Tibial nerve (tissue), 3 donors: ENCODE data around the gene KRT84.

Experiments used
- POLR2A ChIP-seq, 2 donors: fragments of 450-650 bp; IDR thresholded peaks; one replicate each; pipeline ENCODE4 v1.6.1; 2017; ENCODE audit warnings: antibody characterized with exemption in 2 of 2, mild to moderate bottlenecking in 2 of 2, moderate library complexity in 2 of 2
- TF ChIP-seq, protein P1 (sequence below), 5 experiments: fragments of 200-600 bp in 3 of 5; fragments of 450-650 bp in 2 of 5; sonication (generic) in 3 of 5; IDR thresholded peaks; one replicate each; pipeline ENCODE4 v1.5.1; 2016 to 2019; ENCODE audit warnings: antibody characterized with exemption in 5 of 5, mild to moderate bottlenecking in 3 of 5, moderate library complexity in 2 of 5

DNA sequence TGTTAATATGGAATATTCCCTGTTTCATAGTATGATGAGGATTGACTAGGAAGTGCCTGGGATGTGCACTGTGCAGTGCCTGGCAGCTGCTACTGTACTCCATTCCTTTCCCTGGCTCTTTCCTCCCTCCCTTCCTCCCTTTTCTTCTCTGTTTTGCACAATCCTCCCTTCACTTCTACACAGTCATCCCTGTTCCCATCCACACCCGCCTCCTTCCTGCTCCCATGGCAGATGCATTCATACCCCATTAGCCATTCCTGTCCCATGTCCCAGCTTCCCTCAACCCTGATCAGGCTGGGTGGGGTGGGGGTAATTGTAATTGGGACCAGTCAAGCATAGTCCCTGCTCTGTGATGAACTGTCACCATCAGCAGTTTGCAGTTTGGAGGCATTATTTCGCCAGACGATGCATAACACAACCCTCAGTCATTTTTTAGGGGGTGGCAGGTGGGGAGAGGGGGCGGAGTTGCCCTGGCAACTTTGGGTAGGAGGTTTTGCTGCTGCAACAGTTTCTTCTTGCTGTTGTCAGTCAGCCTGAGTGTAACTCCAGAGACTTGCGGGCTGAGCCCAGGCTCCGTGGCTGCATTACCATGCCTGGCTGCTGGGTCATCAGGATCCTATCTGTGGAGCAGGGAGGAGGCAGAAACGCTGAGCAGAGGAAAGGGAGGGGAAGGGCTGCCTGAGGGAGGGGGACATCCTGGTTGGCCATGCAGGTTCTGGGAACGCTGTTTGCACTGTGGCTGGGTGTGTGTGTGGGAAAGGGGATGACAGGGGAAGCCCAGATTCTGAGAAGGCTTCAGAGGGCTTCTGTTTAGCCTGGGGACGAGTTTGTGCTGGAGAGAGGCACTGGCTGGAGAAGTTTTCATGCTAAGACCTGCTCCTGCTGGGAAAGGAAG, 4.1 kb upstream of the KRT84 start:
- TF ChIP-seq, protein P1, sequence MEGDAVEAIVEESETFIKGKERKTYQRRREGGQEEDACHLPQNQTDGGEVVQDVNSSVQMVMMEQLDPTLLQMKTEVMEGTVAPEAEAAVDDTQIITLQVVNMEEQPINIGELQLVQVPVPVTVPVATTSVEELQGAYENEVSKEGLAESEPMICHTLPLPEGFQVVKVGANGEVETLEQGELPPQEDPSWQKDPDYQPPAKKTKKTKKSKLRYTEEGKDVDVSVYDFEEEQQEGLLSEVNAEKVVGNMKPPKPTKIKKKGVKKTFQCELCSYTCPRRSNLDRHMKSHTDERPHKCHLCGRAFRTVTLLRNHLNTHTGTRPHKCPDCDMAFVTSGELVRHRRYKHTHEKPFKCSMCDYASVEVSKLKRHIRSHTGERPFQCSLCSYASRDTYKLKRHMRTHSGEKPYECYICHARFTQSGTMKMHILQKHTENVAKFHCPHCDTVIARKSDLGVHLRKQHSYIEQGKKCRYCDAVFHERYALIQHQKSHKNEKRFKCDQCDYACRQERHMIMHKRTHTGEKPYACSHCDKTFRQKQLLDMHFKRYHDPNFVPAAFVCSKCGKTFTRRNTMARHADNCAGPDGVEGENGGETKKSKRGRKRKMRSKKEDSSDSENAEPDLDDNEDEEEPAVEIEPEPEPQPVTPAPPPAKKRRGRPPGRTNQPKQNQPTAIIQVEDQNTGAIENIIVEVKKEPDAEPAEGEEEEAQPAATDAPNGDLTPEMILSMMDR (IDR thresholded peaks at IDR 0.05) = no peak
- TF ChIP-seq POLR2A (IDR thresholded peaks at IDR 0.05) = no peak
